HG03342 (cell line): ENCODE data around the gene IER3.
"Not testable (repeated sequence)": the region's sequence is repeated elsewhere in the genome, so short reads cannot be mapped to it uniquely, and the experiment has no call there.

ENCODE experiments used
- ATAC-seq: cut with Tn5 transposase; IDR thresholded peaks from one replicate; pipeline ENCODE4 v1.9.1; 2021; ENCODE audit warnings: mild to moderate bottlenecking, moderate library complexity; ENCODE audit not compliant: unreplicated experiment

The IER3 gene

GRCh38 chr6:30725713-30726505, 18.4 kb downstream of the IER3 start:
- no peak for ATAC-seq

- ATAC-seq, result no peak
Measured at GRCh38 chr6:30724906-30725667, 19.3 kb downstream of the IER3 start.

- ATAC-seq, result not testable (repeated sequence)
Measured at GRCh38 chr6:30723843-30724741, 20.3 kb downstream of the IER3 start.

GRCh38 chr6:30723159-30723842, 21.0 kb downstream of the IER3 start:
- ATAC-seq, result not testable (repeated sequence)

- ATAC-seq, result no peak
Measured at GRCh38 chr6:30722280-30723112, 21.9 kb downstream of the IER3 start.

GRCh38 chr6:30722025-30722279, 22.4 kb downstream of the IER3 start:
- not testable (repeated sequence) for ATAC-seq

GRCh38 chr6:30721198-30722024, 22.9 kb downstream of the IER3 start:
- ATAC-seq, result no peak

- ATAC-seq, result no peak
Measured at GRCh38 chr6:30720738-30721197, 23.6 kb downstream of the IER3 start.

GRCh38 chr6:30719791-30720737, 24.3 kb downstream of the IER3 start, which contains the start of gene TUBB:
TUBB (plus strand) TSS chr6:30720352; CDS start chr6:30720507, 155 bp downstream.
- ATAC-seq, result peak; percentile 37

GRCh38 chr6:30719356-30719755, 25.0 kb downstream of the IER3 start:
- no peak for ATAC-seq

GRCh38 chr6:30717845-30718720, 26.3 kb downstream of the IER3 start:
- not testable (repeated sequence) for ATAC-seq

- ATAC-seq, result peak; percentile 60
Measured at GRCh38 chr6:30717129-30717844, 27.1 kb downstream of the IER3 start, which contains the start of gene MDC1. MDC1 (minus strand) TSS chr6:30717281; CDS start chr6:30715175, 2,106 bp downstream.

GRCh38 chr6:30716879-30717128, 27.5 kb downstream of the IER3 start:
- no peak for ATAC-seq

- no peak for ATAC-seq
Measured at GRCh38 chr6:30714263-30714662, 30.1 kb downstream of the IER3 start.

- no peak for ATAC-seq
Measured at GRCh38 chr6:30712441-30712945, 31.9 kb downstream of the IER3 start.

GRCh38 chr6:30711758-30712380, 32.5 kb downstream of the IER3 start:
- ATAC-seq, result no peak
